NCI-H446 (cell line): ENCODE results near the gene OGA.
"Not testable (repeated sequence)": the region's sequence is repeated elsewhere in the genome, so short reads cannot be mapped to it uniquely, and the experiment has no call there.

ENCODE experiments used
- DNase-seq, 2 experiments: peaks; one replicate each; lab custom pipeline; 2025; lab: John Stamatoyannopoulos, UW

The OGA gene

DNA sequence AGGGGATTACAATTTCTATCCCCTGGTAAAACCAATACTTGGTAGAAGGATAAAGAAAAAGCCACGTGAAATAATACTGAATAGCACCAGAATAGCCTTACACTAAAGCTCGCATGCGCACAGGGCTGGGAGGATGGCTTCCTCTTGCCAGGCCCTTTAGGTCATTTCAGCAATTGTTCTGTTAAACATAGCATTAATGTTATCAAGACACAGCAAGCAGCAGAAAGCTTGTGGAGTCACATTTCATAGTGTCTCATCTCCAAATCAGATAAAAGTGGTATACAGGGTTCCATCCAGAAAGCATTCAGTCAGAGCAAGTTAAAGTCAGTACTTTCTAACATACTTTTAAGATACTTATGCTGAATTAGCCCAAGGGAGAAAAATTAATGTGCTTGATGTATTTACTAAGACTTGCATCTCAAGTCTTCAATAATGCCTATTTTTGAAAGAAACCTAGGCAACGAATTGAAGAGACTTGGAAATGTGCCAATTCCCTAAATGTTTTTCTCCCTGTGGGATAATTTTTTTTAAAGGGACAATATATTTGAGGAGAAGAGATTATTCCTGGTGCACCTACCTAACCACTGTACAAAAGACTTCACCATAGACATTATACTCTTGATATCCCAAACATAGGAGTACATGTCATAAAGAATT lies 20.7 kb downstream of the OGA start:
- DNase-seq = no peak

DNA sequence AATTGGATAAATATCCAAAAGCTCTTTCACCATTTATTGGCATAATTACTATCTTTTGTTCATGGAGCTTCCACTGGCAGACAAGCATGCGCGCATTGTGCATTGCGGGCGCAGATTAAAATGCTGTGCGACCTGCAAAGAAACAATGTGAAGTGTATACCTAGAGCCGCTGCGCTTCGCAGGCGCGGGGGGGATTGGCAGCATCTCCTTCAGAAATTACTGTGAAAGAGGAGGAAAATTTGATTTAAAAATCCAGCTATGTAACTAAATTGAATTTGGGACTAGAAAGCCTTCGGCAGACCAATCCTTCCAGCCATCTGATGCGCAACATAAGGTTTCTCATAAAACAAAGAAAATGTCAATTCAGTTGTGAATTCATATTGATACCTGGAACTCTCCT lies 24.7 kb downstream of the OGA start:
- DNase-seq = no peak

DNA sequence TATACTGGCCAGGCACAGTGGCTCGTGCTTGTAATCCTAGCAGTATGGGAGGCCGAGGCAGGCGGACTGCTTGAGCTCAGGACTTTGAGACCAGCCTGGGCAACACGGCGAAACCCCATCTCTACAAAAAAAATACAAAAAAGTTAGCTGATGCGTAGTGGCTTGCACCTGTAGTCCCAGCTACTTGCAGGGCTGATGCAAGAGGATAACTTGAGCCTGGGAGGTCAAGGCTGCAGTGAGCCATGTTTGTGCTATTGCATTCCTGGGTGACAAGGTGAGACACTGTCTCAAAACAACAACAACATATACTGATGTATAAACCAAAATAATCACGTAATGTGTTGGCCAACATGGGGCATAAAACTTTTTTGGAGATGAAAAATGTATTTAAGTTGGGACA lies 28.6 kb downstream of the OGA start:
- DNase-seq = no peak

DNA sequence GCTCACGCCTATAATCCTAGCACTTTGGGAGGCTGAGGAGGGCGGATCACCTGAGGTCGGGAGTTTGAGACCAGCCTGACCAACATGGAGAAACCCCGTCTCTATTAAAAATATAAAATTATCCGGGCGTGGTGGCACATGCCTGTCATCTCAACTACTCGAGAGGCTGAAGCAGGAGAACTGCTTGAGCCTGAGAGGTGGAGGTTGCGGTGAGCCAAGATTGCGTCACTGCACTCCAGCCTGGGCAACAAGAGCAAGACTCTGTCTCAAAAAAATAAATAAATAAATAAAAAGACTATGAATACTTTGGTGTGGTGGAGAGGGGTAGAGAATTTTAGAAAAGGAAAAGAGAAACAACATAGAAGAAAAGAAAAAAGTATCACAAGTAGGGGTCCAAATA lies 29.0 kb downstream of the OGA start:
- not testable (repeated sequence) for DNase-seq

DNA sequence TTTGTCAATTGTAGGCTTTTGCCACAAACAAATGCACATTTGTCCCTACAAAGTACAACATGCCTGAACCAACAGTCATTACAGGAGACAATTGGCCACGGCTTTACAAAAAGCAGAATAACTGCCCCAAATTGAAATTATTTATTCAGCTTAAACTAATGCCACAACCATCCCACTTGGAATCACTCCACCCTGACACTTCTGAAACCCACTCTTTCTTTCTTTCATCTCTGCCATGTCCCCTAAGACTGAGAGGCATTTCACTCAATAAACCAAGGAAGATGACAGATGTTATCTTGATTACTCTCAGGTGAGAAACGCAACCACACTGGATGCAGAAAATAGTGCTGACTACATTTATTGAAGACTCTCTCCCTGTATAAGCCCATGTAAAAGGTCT lies 32.4 kb downstream of the OGA start:
- DNase-seq = no peak

DNA sequence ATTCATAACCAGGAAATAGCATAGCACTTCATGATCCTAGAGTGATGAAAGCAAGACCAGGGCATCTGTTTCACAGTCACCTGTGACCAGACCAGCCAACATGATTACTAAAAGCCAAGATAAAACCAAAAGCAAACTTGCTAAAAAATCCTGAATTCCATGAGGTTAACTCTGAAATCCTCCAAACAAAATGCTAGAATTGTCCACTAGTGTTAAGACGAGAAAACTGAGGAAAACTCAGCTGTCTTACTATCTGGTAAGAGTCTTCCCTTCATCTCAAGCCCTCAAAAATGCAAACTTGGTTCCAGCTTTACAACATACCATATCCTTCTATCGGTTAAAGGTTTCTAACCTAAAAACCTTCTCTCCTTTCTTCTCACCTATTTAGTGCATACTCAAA lies 33.7 kb downstream of the OGA start:
- no peak for DNase-seq

DNA sequence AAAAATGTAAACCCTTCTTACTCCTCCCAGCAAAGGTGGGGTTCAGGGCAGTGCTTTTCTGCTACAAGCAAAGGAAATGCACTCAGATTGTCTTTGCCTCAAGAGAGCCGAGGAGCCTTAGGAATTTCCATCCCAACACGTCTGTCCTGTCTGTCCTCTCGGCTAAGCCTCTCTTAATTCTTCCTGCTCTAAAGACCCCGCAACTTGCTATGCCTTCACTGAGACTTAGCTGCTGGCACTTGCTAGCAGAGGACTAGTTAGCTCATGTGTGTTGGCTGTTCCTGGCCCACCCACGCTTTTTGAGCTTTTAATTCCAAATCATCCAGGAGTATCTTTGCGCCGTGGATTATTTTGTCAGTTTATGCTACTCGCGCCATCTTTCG lies 34.5 kb downstream of the OGA start:
- no peak for DNase-seq

DNA sequence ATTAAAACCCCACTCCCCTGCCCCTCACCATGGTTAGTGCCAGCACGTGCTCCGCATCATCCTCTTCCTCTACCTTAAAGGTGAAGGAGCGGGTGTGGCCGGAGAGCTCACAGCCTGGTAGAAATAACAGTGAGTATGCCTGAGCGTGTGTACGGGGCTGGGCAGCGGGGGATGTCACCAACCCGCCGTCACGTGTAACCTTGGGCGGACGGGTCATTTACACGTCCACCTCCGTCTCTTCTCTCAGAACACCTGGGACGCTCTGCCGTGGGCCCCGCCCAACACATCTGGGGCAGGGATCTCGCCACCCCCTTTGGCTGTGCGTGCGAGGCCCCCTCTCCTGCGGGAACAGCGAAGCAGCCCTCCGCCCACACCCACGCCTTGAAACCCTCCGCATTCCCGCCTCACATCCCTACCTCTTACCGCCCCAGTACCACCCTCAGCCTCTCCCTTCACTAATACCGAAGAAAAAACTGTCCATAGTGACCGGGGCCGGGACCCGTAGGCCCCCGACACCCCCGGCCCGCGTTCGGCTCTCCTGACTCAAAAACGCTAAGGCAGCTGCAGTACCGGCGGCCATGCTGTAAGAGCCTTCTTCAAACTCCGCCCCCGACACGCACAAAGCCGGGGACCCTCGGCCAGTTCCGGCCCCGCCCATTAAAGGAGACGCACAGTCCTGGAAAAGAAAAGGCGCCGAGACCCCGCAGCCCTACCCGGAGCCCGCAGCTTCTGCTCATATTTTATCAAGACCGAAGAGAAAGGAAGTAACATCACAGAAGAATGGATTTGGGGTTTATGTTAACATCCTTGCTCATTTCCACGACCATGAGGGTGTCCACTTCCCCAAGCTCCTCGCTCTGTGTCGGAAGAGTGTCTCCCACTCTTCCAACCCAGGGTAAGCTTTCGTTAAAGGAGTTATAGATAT lies 35.2 kb downstream of the OGA start, which contains the start of gene NPM3:
Gene NPM3, minus strand, starts transcription at position 636 of the 925 bp plus-strand sequence. Its CDS starts 56 bp downstream, at position 580.
- DNase-seq = peak; percentile 50 to 63

DNA sequence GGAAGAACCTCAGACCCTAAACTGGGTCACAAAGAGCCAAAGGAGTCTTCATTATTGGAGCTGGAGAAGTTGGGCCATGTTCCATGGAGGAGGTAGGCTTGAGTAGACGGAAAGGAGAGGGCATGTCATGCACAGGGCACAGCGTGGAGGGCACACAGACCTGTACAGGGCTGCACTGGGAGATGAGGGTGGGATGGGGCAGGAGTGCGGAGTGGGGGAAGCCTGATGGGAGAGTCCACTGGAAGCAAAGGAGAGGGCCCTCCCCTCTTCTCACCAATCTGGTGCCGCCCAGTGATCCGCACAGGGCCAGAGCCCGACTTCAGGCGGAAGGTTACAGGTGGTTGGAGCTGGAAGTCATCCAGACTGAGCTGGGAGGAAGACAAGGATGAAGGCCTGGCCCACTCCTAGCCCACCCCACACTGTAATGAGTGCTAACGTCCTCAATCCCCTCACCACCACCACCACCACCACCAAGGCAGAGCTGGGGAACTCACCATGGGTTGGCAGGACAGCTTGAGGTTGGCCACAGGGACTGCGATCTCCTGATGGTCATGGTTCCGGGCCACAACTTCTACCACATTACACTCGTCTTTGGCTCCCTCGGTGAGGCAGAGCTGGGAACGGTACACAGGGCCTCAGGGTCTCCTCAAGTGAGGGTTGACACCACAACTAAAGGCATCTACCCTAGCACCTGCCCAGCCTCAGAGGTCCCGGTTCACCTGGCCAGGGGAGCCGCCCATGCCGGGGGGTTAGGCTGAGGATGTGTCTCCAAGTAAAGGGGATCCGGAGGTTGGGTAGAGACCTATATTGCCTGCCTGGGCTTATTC lies 36.0 kb downstream of the OGA start:
- no peak for DNase-seq

DNA sequence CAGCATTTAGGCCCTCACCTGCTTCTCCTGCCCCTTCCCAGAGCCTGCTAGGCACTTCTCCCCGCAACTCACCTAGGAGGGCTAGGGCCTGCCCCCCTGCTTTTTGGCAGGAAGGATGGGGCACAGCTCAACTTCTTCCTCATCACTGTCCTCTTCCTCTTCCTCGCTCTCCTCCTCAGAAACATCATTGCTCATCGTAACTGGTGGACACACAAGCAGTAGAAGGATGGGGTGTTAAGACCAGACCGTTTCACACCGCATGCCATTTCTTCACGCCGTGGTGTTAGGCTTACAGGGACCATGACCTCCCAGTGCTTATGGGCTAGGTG lies 36.6 kb downstream of the OGA start:
- no peak for DNase-seq

DNA sequence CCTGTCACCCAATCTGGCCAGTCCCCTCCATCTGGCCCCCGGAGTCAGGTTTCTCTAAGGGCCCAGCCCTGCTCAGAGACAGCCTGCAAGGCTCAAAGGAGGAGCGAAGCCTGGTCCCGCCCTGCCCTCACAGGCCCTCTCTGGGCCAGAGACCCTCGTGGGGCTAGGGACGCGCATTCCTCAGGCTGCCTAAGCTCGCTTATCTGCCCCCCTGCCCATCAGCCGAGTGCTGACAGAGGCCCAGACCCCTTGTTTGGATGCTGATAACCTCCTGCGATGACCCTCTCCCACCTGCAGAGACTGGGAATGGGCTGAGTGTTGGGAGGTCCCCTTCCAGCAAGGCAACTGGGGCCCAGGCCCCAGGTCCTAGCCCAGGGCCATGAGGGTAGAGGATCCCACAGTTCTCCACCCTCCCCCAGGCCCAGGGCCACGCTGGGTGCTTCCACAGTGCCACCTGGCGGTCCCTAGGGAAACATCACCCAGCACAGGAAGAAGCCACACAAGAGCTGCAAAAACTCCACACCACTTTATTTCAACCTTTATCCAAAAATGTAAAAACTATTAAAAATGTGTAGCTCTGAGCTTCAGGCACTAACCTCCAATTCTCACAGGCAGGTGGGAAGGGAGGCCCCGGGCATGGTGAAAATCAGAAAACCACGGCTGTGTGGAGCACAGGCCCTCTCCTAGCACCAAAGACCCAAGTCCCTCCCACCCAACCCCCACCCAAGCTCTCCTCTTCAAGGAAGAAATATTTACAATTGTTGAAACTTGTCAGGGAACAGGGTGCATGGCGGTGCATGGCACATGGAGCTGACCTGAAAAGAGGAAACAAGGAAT lies 37.2 kb downstream of the OGA start:
- peak; percentile 6 to 47 for DNase-seq

DNA sequence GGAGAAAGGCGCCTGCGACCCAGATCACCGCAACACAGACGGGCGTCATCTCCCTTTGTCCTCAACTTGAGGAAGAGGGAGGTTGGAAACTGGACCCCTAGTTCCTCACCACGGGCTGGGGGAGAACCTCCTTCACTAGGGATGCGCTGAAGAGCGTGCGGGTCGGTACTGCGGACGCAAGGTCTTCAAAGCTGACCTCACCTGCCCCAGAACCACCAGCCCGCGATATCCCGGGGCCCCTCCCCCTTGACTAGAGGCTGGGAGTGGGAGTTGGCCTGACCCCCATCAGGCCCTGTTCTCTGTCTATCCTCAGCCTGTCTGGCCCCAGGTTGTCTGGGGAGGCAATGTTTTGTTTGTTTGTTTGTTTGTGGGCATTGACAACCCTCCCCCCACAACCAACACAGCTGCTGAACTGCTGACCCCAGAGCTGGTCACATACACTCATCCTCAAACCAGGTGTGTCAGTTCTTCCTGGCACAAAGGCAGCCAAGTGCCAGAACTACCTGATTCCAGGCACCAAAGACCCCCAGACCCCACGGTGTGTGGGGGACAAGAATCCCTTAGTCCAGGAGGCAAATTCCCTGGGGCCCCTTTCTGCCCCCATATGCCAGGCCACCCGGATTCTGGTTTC lies 37.9 kb downstream of the OGA start:
- DNase-seq = no peak

DNA sequence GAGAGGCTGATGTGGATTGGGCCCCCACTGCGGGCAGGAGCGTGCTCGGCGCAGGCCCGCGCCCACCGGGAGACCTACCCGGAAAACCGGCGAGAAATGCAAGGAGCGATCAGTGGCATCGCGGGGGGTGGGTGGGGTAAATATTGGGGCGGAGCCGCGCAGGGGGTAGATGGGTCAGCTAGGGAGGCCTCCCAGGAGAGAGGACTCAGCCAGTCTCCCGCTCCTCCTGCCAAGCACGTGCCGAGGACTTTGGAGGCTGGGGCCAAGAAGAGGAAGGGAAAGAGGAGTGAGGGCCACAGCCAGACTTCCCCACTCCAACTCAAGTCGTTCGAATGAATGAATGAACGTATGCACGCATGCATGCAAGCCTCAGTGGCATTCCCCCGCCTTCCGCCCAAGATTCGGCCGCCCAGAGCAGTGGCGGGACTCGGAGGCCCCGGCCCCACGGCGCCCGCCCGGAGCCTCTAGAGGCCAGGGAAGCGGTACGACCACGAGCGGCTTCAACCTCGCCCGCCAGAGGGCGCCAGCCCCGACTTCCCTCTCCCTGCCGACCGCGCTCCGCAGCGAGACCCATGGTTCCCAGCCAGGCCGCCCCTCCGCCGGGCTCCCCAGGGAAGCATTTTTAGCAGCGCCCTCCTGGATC lies 38.6 kb downstream of the OGA start:
- DNase-seq = no peak

DNA sequence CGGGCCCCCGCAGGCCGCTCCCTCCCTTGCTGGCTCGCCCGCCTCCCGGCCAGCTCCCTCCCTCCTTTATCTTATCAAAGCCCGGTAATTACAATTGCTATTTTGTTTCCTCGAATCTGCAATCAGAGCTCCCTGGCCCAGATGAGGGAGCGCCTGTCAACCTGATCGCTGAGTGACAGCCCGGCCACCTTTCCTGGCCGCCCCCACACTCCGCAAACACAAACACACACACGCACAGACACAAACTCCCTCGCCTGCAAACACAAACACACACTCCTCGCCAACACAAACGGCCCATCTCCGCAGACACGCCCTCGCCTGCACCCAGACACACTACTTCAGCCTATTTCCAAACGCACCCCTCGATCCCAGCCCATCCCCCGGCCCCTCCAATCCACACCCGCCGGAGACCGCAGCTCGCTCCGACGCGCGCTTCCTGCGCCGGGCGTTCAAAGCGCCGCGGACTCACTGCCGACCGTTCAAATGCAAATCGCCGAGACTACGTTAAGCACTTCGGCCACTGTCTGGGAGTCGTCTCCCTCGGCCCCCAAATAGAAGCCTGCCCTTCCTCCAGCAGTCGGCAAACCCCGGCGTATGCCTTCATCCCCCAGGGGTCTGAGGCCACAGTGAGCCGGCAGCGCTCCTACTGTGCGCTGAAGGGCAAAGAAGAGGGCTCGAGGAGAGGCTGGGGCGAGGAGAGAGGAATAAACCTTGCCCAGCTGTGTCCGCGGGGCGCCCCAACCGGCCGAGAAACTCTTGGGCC lies 39.3 kb downstream of the OGA start:
- DNase-seq = no peak

DNA sequence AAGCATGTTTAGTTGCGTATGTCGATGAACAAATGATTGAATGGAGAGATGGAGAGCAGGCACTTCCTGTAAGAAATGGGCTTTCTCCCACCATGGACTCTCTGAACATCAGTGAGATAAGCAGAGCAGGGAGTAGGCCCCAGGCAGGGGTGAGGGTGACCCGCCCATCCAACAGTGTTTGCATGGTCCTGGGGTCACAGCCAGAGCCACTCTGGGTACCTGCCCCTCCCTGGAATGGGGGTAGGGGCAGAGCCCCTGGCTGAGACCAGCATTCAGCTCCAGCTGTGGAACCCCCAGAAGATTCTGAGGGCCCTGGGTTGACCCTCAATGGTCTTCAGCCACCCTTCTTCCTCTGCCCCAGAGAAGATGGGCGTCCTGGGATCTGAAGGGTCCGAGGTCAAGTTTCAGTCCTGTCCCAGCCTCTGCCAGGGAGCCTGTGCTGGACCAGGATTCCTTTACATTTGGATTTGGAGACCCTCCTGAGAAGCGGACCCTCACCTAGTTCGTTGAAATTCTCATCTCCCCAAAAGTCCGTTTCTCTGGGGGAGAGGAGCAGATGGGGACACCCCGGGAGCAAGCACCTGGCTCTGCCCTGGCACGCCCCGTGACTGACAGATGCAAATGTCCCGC lies 40.0 kb downstream of the OGA start:
- no peak for DNase-seq

DNA sequence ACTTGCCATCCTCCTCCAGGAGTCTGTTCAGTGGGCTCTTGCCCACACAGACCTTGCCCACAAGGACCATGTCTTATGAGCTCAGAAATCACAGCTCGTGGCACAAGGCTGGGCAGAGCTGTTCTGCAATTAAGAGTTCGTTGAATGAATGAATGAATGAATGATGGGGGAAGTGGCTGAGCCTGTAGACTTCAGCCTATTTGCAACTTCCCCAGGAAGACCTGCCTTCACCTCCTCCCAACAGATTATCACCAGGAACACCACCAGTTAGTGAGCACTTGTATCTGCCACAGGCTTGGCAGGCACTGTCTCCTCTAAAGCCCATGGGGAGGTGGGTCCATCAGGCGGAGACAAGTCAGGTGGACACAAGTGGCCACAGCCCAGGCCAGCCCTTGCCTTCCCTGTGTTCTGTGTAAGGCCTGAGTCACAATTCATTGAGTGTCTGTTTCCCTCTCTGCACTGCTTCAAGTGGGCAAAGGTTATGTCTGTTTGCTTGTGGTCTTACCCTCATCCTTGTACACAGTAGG lies 40.6 kb downstream of the OGA start:
- DNase-seq = no peak

DNA sequence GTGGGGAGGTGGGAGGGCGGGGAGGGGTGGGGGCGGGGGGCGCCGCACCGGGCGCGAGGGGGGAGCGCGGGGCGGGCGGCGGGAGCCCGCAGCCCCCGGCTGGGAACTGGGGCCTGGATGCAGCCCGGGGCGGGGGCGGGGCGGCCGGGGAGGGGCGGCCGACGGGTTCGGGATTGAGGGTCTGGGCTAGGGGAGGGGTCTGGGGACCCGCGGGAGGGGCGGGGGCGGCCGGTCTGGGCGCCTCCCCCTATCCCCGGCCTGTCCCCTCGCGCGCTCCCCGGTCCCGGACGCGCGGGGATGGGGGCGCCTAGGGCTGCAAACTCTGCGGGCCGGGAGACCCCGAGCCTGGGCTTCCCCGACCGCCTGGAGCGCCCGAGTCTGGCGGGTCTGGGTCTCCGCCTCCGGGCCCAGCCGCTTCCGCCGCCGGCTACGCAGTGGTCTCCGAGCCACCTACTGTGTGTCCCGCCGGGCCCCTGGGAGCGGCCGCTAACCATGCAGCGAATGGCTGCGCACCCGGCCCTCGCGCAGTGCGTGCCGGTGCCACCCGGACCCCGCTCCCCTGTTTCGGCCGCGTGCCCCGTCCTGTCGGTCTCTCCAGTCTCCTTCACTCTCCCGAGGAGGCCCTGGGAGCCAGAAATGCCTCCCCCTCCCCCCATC lies 42.0 kb downstream of the OGA start:
- no peak for DNase-seq

DNA sequence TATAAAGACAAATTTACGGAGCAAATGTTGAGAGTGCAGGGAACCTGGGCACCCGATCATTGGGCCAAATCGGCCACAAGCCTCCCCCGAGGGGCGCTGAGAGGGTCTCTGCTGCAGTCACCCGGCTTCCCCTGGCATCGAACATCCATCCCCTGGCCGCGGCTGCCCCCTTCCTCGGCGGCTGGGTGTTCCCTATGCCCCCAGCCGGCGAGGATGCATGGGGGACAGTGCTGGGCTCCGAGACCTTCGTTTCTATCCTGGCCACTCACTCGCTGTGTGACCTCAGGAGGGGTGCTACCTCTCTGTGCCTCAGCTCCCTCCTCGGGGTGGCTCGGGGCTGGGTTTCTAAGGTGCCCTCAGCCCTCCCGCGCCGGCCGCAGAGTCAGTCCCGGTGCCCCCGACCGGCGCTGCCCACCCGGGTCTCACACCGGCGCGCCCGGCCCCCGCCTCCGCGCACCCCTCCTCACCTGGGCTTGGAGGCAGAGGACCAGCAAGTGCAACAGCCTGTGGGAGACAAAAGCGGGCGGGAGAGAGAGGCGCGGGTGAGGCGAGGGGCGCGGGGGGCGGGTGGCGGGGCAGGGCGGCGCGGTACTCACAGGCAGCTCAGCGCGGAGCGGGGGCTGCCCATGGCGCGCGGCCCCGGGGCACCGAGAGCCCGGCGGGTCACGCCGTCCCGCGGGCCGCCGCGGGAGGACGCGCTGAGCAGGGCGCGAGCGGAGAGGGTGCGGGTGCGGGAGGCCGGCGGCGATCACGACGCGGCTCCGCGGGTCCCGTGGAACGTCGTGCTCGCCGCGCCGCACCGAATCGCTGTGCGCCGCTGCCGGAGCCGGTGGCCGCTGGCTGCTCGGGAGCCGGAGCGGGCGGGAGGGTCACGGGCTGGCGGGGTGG lies 42.7 kb downstream of the OGA start, which contains the start of gene FGF8:
Gene FGF8, minus strand, starts transcription at position 842 of the 888 bp plus-strand sequence. Its CDS starts 214 bp downstream, at position 628.
- no peak for DNase-seq
